GM12865 (cell line): Measurements from ENCODE around the gene ADGRD1.

Source experiments
- DNase-seq: peaks from one replicate; pipeline ENCODE4 v3.0.0; 2010; ENCODE audit warnings: low read depth
- H3K4me3 ChIP-seq: 2 replicates; pipeline ENCODE4 v1.5.1; 2011; ENCODE audit warnings: mild to moderate bottlenecking, low read depth, low read length, control low read depth
- TF ChIP-seq, protein P1 (sequence below): IDR thresholded peaks from 2 replicates; pipeline ENCODE4 v1.5.1; 2011; ENCODE audit warnings: low read length, control low read depth, low read depth, inconsistent platforms; ENCODE audit not compliant: insufficient read depth; ENCODE audit errors: missing control alignments

Gene ADGRD1

DNA sequence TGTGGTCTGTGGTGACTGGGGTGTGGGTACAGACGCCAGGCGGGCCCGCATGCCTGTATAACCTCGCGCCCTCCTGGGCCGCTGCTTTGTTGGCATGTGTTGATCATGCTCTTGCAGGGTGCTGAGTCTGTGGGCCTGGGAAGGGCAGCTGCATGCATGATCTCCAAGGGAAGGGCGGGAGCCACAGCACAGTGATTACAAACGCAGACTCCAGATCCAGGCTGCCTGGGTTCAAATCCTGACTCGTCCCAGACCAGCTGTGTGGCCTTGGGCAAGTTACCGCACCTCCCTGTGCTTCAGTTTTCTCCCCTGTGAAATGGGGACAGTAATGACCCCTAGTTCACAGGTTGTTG, 24.0 kb downstream of the ADGRD1 start:
- no peak overlapping the region for H3K4me3 ChIP-seq
- TF ChIP-seq, protein P1, sequence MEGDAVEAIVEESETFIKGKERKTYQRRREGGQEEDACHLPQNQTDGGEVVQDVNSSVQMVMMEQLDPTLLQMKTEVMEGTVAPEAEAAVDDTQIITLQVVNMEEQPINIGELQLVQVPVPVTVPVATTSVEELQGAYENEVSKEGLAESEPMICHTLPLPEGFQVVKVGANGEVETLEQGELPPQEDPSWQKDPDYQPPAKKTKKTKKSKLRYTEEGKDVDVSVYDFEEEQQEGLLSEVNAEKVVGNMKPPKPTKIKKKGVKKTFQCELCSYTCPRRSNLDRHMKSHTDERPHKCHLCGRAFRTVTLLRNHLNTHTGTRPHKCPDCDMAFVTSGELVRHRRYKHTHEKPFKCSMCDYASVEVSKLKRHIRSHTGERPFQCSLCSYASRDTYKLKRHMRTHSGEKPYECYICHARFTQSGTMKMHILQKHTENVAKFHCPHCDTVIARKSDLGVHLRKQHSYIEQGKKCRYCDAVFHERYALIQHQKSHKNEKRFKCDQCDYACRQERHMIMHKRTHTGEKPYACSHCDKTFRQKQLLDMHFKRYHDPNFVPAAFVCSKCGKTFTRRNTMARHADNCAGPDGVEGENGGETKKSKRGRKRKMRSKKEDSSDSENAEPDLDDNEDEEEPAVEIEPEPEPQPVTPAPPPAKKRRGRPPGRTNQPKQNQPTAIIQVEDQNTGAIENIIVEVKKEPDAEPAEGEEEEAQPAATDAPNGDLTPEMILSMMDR: no peak
- no peak for DNase-seq

DNA sequence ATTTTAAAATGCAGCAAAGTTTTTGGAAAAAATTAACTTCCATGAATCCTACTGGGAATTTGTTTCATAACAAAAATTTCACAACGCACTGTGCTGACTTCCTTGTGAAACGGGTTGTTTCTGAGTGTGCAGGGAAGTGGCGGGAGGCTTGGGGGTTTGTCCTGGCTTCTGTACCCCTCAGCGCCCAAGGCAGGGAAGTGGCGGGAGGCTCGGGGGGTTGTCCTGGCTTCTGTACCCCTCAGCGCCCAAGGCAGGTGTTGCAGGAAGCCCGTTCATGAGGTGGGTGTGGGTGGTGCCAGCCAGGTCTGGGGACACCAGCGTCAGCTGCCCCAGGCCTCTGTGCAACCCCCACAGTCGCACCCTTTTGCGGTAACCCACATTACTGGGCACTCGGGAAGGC, 25.1 kb downstream of the ADGRD1 start:
- TF ChIP-seq, protein P1: no peak
- DNase-seq: no peak
- no peak overlapping the region for H3K4me3 ChIP-seq

DNA sequence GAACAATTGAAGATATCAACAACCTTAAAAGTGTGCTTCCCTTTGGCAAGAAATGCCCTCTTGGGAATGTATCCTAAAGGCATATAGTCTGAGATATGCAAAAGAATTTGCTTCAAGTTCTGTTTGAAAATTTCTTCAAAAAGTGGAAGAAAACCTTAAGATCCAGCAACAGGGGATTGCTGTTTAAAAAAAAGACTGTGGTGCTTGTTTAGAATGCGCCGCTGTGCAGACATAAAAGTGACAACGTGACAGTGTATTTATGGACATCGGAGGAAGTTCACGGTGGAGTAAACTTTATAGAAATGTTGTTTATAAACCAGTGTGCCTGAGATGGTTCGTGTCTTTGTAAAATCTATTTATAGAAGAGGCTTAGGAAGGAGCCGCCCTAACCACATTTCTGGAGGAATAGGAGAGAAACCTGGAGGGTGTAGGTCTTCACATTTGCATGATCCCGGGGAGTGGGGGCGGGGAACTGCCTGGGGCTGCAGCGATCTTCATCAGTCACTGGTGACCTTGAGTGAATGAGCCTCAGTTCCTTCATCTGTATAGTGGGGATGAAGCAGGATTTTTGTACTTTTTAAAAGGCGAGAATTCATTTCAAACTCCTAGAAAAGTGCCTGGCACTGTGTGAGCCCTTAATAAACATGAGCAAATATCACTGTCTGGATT, 27.5 kb downstream of the ADGRD1 start:
- H3K4me3 ChIP-seq: no peak overlapping the region
- TF ChIP-seq, protein P1: no peak
- no peak for DNase-seq

DNA sequence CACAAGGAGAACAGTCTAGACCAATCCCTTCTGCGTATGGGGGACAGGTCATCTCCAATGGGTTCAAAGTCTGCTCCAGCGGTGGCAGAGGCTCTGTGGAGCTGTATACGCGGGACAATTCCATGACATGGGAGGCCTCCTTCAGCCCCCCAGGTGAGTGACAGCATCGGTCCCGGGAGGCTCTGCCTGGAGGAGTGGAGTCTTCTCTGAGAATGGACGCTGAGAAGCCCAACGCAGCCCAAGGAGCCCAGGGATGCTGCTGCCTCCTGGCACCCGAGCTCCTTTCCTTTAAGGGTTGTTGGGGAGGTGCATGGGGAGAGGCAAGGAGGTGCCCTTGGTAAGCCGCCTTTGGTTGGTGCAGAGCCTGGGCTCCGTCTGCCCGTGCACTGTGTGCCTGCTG, 28.2 kb downstream of the ADGRD1 start:
- H3K4me3 ChIP-seq: no peak overlapping the region
- TF ChIP-seq, protein P1: no peak
- no peak for DNase-seq

DNA sequence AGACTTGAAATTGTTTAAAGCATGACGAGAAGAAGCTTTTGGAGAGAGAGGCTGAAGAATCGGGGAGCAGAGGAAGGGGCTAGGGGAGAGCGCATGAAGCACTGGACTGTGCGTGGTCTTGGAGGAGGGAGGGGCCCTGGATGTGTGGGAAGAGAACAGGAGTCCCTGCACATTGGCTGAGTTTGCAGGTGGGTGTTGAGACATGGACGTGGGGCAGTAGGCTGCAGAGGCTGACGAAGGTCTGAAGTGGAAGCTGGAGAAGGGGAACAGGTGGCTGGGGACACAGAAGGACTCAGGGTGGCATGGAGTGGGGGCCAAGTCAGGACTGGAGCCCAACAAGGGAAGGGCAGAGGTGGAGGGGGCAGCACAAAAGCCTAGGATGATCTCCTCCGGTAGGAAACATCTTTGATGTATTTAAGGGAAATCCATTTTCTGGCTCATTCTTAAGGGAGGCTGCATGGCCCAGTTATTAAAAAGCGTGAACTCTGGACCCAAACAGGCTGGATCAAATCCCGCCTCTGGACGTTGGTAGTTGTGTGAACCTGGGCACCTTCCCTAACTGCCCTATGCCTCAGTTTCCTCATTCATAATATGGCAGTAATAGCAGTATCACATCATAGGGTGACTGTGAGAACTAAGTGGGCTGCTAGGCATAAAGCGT, 29.0 kb downstream of the ADGRD1 start:
- no peak overlapping the region for H3K4me3 ChIP-seq
- no peak for DNase-seq
- TF ChIP-seq, protein P1: no peak

DNA sequence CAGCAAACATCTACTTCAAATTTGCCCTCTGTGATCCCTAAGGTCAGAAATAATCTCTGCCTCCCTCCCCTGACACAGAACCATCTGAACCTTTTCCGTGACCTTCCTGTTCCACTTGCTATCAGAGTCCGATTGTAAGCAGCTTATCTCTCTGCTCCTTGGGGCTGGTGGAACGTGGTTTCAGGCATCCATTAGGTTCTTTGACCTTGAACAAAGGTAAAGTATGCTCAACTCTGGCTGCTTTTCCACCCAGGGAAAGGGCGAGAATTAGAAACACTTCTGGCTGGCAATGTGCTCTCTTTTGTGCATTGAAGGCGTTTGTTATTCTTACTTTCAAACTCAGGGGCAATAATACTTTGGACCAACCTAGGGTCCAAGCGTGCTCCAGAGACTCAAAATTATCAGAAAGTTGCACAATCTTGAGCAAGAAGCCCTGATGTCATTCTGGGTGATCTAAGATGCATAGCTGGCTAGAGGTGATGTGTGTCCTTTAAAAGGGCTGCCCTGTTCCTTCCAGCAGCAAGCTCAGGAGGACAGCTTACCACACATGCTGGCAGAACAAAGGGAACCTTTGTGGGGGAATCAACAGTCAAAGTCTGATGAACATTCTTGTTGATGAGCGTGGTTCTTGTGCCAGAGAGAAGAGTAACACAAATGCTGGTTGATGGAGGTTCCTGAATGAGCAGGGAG, 29.8 kb downstream of the ADGRD1 start:
- DNase-seq: no peak
- no peak overlapping the region for H3K4me3 ChIP-seq
- TF ChIP-seq, protein P1: no peak
